Transverse colon (tissue), 4 donors: ENCODE measurements around the gene C1orf56. TPM values are rescaled to one million over a fixed set of nuclear protein-coding genes. Genes with fewer than 3 reads are reported as not detected.

ENCODE experiments used
- DNase-seq: peaks from one replicate; pipeline ENCODE4 v3.0.0-alpha.2; 2019
- H3K27ac ChIP-seq, 4 donors: fragments of 200-600 bp; sonication (generic); 2 replicates each; pipeline ENCODE4 v1.5.1; 2016 to 2018; ENCODE audit warnings: inconsistent platforms in 4 of 4
- H3K27me3 ChIP-seq: fragments of 200-600 bp; sonication (generic); 2 replicates; pipeline ENCODE4 v1.5.1; 2017; ENCODE audit warnings: inconsistent platforms
- H3K36me3 ChIP-seq, 4 donors: fragments of 200-600 bp; sonication (generic); 2 replicates each; pipeline ENCODE4 v1.5.1; 2017 to 2019; ENCODE audit warnings: inconsistent platforms in 4 of 4
- H3K4me1 ChIP-seq, 4 donors: fragments of 200-600 bp; sonication (generic); 2 replicates each; pipeline ENCODE4 v1.5.1; 2017 to 2020; ENCODE audit warnings: inconsistent platforms in 4 of 4
- H3K4me3 ChIP-seq, 4 donors: fragments of 200-600 bp; sonication (generic); 1 replicate in 1 of 4; 2 replicates in 3 of 4; pipeline versions ENCODE4 v1.5.1 to v1.6.1; 2017 to 2019; ENCODE audit warnings: inconsistent platforms in 4 of 4
- H3K9me3 ChIP-seq, 2 donors: fragments of 200-600 bp; sonication (generic); 2 replicates each; pipeline ENCODE4 v1.5.1; 2017 to 2019; ENCODE audit warnings: inconsistent platforms in 2 of 2
- EP300 ChIP-seq: sonication (generic); formaldehyde crosslinking; IDR thresholded peaks from one replicate; pipeline ENCODE4 v1.6.1; 2017; ENCODE audit warnings: antibody characterized with exemption, low read depth
- POLR2A ChIP-seq: fragments of 450-650 bp; IDR thresholded peaks from one replicate; pipeline ENCODE4 v1.6.1; 2016; ENCODE audit warnings: antibody characterized with exemption, mild to moderate bottlenecking, moderate library complexity
- POLR2AphosphoS5 ChIP-seq, 3 donors: sonication (generic); formaldehyde crosslinking; IDR thresholded peaks; one replicate each; pipeline ENCODE4 v1.6.1; 2016; ENCODE audit warnings: antibody characterized with exemption in 3 of 3
- WGBS, 2 donors: methylation state at CpG; one replicate each; pipeline ENCODE4 v1.1.5; 2018; ENCODE audit warnings: low coverage in 1 of 2; 5-methylcytosine and 5-hydroxymethylcytosine counted together
- in situ Hi-C, 4 donors: fragments of 200-750 bp; cut with MboI; loops; one replicate each; pipeline versions ENCODE4 v1.15.0 to v1.15.1; 2017; ENCODE audit warnings: low sequenced_read_pairs in 3 of 4, low pct_ligation_motif_present in 1 of 4, low pct_unique_long_range_greater_than_20kb in 1 of 4
- intact Hi-C: fragments of 100-400 bp; cut with DNase I; formaldehyde crosslinking; loops from one replicate; pipeline ENCODE4 v1.15.1; 2023; ENCODE audit warnings: low total_unique reads
- total RNA-seq, 4 donors: library from RNA; depleted of rRNA; stranded (reverse); fragments of >200 nt; gene quantifications; one replicate each; pipeline ENCODE4 v1.1.0, GENCODE V29; 2016
- TF ChIP-seq, protein P1 (sequence below), 5 experiments: fragments of 200-600 bp in 3 of 5; fragments of 450-650 bp in 2 of 5; sonication (generic) in 3 of 5; IDR thresholded peaks; 1 replicate in 2 of 5; 2 replicates in 3 of 5; pipeline ENCODE4 v1.5.1; 2016 to 2017; ENCODE audit warnings: antibody characterized with exemption in 5 of 5, inconsistent platforms in 3 of 5, mild to moderate bottlenecking in 2 of 5, moderate library complexity in 1 of 5

The C1orf56 gene
- total RNA-seq, 4 donors from 2014 or later, result 1.5 to 3.7 (median 2.8) TPM

DNA sequence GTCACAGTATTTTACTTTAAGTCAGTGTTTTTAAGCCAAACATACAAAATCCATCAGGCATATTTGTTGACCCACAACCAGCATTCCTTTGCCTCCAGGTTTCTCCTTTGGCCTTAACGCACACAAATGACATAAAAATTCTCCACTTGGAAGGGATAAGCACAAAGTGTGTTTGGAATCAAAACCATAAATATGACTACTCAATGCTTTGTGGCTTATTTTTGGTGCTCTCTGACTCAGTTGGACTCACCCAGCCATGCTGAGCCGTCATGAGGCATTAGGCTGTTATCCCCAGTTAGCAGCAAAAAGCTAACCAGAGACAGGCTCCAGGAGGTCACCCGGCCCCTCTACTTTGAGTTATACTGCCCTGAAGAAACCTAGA lies 38.4 kb upstream of the C1orf56 start:
- Histone ChIP-seq H3K4me1 (peaks cover 39 to 80% (median 58%) of the 10 kb centered on the region in 4 donors), H3K36me3 (no peaks in the 10 kb centered on the region), H3K27ac (peak overlapping the region; percentile 89 to 96 (median 92)), H3K9me3 (no peaks in the 10 kb centered on the region), H3K4me3 (peak overlapping the region; percentile 55 to 86 (median 62)), H3K27me3 (no peaks in the 10 kb centered on the region)
- in situ Hi-C loops (no loop called here), intact Hi-C loops (no loop called here)
- DNase-seq, result no peak
- 41% methylated on average over 3 of the region's 3 CpGs; no CpG with 5 or more reads in 1 of the 2 donors for WGBS, 2 donors
- TF ChIP-seq, protein P1, sequence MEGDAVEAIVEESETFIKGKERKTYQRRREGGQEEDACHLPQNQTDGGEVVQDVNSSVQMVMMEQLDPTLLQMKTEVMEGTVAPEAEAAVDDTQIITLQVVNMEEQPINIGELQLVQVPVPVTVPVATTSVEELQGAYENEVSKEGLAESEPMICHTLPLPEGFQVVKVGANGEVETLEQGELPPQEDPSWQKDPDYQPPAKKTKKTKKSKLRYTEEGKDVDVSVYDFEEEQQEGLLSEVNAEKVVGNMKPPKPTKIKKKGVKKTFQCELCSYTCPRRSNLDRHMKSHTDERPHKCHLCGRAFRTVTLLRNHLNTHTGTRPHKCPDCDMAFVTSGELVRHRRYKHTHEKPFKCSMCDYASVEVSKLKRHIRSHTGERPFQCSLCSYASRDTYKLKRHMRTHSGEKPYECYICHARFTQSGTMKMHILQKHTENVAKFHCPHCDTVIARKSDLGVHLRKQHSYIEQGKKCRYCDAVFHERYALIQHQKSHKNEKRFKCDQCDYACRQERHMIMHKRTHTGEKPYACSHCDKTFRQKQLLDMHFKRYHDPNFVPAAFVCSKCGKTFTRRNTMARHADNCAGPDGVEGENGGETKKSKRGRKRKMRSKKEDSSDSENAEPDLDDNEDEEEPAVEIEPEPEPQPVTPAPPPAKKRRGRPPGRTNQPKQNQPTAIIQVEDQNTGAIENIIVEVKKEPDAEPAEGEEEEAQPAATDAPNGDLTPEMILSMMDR (IDR thresholded peaks at IDR 0.05), result no peak
- TF ChIP-seq POLR2AphosphoS5 (IDR thresholded peaks at IDR 0.05), result no peak
- no peak for TF ChIP-seq EP300
- no peak for TF ChIP-seq POLR2A

DNA sequence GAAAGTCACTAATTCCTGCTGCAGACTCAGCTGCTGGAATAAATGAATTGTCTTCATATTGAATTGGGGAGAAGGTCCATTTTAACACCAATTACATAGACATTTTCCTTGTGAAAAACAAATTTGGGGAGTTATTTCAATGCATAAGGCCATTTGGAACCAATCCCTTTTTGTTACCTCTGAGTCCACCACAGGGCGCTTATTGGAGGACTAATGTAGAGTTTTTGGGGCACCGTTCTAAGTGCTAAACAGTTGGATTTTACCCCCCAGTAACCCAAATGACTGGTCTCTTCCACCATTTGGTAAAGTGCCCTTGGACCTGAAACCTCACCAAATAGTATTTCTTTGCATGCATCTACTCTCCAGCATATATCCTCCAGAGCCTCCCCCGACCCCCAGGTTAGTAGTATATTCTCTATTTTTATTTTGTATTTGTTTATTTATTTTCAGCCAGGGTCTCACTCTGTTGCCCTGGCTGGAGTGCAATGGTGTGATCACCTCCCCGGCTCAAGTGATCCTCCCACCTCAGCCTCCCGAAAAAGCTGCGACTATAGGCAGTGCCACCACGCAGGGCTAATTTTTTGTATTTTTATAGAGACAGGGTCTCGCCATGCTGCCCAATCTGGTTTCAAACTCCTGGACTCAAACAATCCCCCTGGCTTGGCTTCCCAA lies 37.7 kb upstream of the C1orf56 start:
- Histone ChIP-seq H3K36me3 (no peaks in the 10 kb centered on the region), H3K4me1 (peaks cover 33 to 80% (median 53%) of the 10 kb centered on the region in 4 donors), H3K27ac (peak overlapping the region in 3 of 4 donors; percentile 92 to 96 (median 93)), H3K9me3 (no peaks in the 10 kb centered on the region), H3K4me3 (no peak overlapping the region), H3K27me3 (no peaks in the 10 kb centered on the region)
- no peak for TF ChIP-seq POLR2A
- TF ChIP-seq, protein P1 (IDR thresholded peaks at IDR 0.05), result no peak
- no peak for TF ChIP-seq EP300
- no peak for TF ChIP-seq POLR2AphosphoS5 (IDR thresholded peaks at IDR 0.05)
- 92 to 94% methylated on average over 3 to 8 of the region's 8 CpGs for WGBS, 2 donors
- DNase-seq, result no peak
- intact Hi-C loops, result no loop called here
- in situ Hi-C loops, result loop anchor here in 1 of 4 donors (10.0 kb wide), 1 partner anchor 145 kb away; the partner anchor contains the start of gene TNFAIP8L2

DNA sequence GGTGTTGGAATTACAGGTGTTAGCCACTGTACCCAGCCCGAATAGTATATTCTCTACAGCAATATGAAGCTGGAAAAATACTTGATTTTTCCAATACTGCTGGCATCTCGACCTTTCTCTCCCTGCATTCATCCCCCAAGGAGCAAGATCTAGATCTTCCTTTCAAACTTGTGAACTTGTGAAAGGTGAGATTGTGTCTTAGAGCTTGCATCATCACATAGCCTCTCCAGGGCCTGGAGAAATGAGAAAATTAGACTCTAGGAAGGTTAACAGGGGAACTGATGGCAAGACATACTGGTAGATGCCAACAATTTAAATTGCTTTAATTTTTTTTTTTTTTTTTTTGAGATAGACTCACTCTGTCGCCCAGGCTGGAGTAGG lies 37.2 kb upstream of the C1orf56 start:
- Histone ChIP-seq H3K36me3 (no peaks in the 10 kb centered on the region), H3K4me3 (no peak overlapping the region), H3K9me3 (no peaks in the 10 kb centered on the region), H3K27ac (no peak overlapping the region), H3K4me1 (peaks cover 30 to 77% (median 48%) of the 10 kb centered on the region in 4 donors), H3K27me3 (no peaks in the 10 kb centered on the region)
- 83 to 90% methylated on average over 2 to 3 of the region's 3 CpGs for WGBS, 2 donors
- no peak for DNase-seq
- no peak for TF ChIP-seq POLR2AphosphoS5 (IDR thresholded peaks at IDR 0.05)
- in situ Hi-C loops (loop anchor here in 1 of 4 donors (10.0 kb wide), 1 partner anchor 144 kb away; the partner anchor contains the start of gene TNFAIP8L2), intact Hi-C loops (no loop called here)

DNA sequence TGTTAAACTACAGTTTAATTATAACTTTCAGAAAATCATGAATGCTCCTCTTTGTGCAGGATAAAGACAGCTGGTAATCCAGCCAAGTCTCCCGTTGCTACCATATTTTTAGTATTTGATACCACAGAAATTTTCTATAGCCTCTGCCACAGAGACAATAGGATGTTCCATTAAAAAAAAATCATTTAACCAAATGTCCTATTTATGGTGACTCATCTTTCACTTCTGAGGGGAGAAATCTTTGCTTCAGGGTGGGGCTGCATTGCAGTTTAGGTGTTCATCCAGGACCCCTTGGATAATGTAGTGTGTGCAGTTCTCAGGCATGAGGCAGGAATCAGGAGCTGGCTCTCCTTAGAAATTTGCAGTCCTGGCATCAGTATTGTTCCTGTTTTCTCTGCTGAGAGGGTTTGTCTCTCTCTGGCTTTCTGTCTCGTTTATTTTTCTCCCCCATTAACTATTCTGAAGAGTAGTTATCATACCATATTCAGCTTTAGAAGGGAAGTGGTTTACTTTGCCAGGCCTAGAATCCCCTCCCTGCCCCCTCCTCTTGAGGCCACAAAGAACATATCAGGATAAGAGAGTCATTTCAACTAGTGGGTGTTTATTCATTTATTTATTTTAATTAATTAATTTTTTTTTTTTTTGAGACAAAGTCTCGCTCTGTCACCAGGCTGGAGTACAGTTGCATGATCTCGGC lies 36.2 kb upstream of the C1orf56 start:
- TF ChIP-seq, protein P1 (IDR thresholded peaks at IDR 0.05), result no peak
- no peak for TF ChIP-seq POLR2A
- no peak for TF ChIP-seq POLR2AphosphoS5 (IDR thresholded peaks at IDR 0.05)
- no peak for TF ChIP-seq EP300
- in situ Hi-C loops, result loop anchor here in 1 of 4 donors (10.0 kb wide), 1 partner anchor 143 kb away; the partner anchor contains the start of gene TNFAIP8L2

More for the DNA sequence above, 36.2 kb upstream of the C1orf56 start:
- intact Hi-C loops, result no loop called here
- H3K4me1 ChIP-seq, result peaks cover 30 to 76% (median 45%) of the 10 kb centered on the region in 4 donors
- H3K27me3 ChIP-seq, result no peaks in the 10 kb centered on the region
- 57 to 61% methylated on average over 4 of the region's 4 CpGs for WGBS, 2 donors
- DNase-seq, result no peak
- H3K9me3 ChIP-seq, result no peaks in the 10 kb centered on the region
- H3K36me3 ChIP-seq, result no peaks in the 10 kb centered on the region
- no peak overlapping the region for H3K4me3 ChIP-seq
- H3K27ac ChIP-seq, result peak overlapping the region in 2 of 4 donors; percentile 79 to 80
